Measurements from ENCODE around the gene OLFM1. TPM values are rescaled to one million over a fixed set of nuclear protein-coding genes. Genes with fewer than 3 reads are reported as not detected.

OLFM1 gene
- total RNA-seq, 1 donor, result 0.81 TPM

- H3K4me3 ChIP-seq (ENCODE audit: low read depth, low read length), result no peak overlapping the region
- no peak for TF ChIP-seq CTCF (IDR thresholded peaks at IDR 0.05; ENCODE audit: insufficient read depth, low read length)
- DNase-seq (ENCODE audit: low read depth), result no peak
Measured at GRCh38 chr9:135048758-135049444, 38.6 kb upstream of the OLFM1 start.

GRCh38 chr9:135049460-135049859 lies 38.0 kb upstream of the OLFM1 start:
- no peak for TF ChIP-seq CTCF (IDR thresholded peaks at IDR 0.05; ENCODE audit: insufficient read depth, low read length)
- no peak for DNase-seq (ENCODE audit: low read depth)

GRCh38 chr9:135050072-135050990 lies 37.1 kb upstream of the OLFM1 start:
- no peak for DNase-seq (ENCODE audit: low read depth)
- TF ChIP-seq CTCF (IDR thresholded peaks at IDR 0.05; ENCODE audit: insufficient read depth, low read length), result no peak
- no peak overlapping the region for H3K4me3 ChIP-seq (ENCODE audit: low read depth, low read length)

More at GRCh38 chr9:135049460-135049859, 38.0 kb upstream of the OLFM1 start:
- H3K4me3 ChIP-seq (ENCODE audit: low read depth, low read length), result no peak overlapping the region

- no peak for TF ChIP-seq CTCF (IDR thresholded peaks at IDR 0.05; ENCODE audit: insufficient read depth, low read length)
- DNase-seq (ENCODE audit: low read depth), result no peak
- no peak overlapping the region for H3K4me3 ChIP-seq (ENCODE audit: low read depth, low read length)
Measured at GRCh38 chr9:135051316-135052038, 36.0 kb upstream of the OLFM1 start.

- no peak for DNase-seq (ENCODE audit: low read depth)
- H3K4me3 ChIP-seq (ENCODE audit: low read depth, low read length), result no peak overlapping the region
- TF ChIP-seq CTCF (IDR thresholded peaks at IDR 0.05; ENCODE audit: insufficient read depth, low read length), result no peak
Measured at GRCh38 chr9:135053133-135053532, 34.3 kb upstream of the OLFM1 start.

GRCh38 chr9:135055181-135055580 lies 32.3 kb upstream of the OLFM1 start:
- no peak for TF ChIP-seq CTCF (IDR thresholded peaks at IDR 0.05; ENCODE audit: insufficient read depth, low read length)
- no peak overlapping the region for H3K4me3 ChIP-seq (ENCODE audit: low read depth, low read length)
- DNase-seq (ENCODE audit: low read depth), result no peak
